Natural killer cell (primary cell): Measurements from ENCODE around the gene ACAD9. TPM values are rescaled to one million over a fixed set of nuclear protein-coding genes. Genes with fewer than 3 reads are reported as not detected.

Experiments
- total RNA-seq, 4 donors: library from RNA; stranded (reverse); fragments of 120-200 nt in 1 of 4; gene quantifications; one replicate each; pipeline versions ENCODE4 v1.2.3 to v1.2.4, GENCODE V29; 2013 to 2022

The ACAD9 gene
- total RNA-seq, 3 donors from 2014 or later (not counting 1 experiment from before 2014, with no cell fraction given): 43.4 to 71.3 (median 54.2) TPM

Other genes with a start within 250 kb of the ACAD9 start
- gene RPN1, start 228.8 kb upstream of the ACAD9 start, total RNA-seq: 100 to 1,000 TPM in 1 of 3 donors, 10 to 100 TPM in 2; 90.5 to 130 (median 92.1) TPM
- gene RAB7A, start 153.4 kb upstream of the ACAD9 start, total RNA-seq: 100 to 1,000 TPM; 218 to 233 (median 224) TPM
- under 1 TPM; 0.26 to 0.43 (median 0.41) TPM for gene CFAP92, start 114.5 kb downstream of the ACAD9 start, total RNA-seq
- gene EFCC1, start 121.7 kb downstream of the ACAD9 start, total RNA-seq: under 1 TPM in 2 of 3 donors, not detected in 1; 0.28 to 0.70 TPM
- gene GP9, start 181.2 kb downstream of the ACAD9 start, total RNA-seq: 1 to 10 TPM in 2 of 3 donors, under 1 TPM in 1; 0.86 to 8.6 (median 3.8) TPM
- gene RAB43, start 242.2 kb downstream of the ACAD9 start, total RNA-seq: 10 to 100 TPM; 36.5 to 47.2 (median 38.3) TPM